Activated CD8-positive, alpha-beta T cell treated with anti-CD3 and anti-CD28 coated beads for 36 hours (primary cell): ENCODE results near the gene ACTL10. TPM values are rescaled to one million over a fixed set of nuclear protein-coding genes. Genes with fewer than 3 reads are reported as not detected.

Experiments
- ATAC-seq: fragments of 200-7000 bp; cut with Tn5 transposase; one replicate; pipeline ENCODE4 v1.10.0; 2021; ENCODE audit warnings: mild to moderate bottlenecking, moderate library complexity
- CTCF ChIA-PET: fragments of 350-600 bp; sonication (Branson Sonifier 250); formaldehyde crosslinking; loops from one replicate; lab custom pipeline; 2021; ENCODE audit warnings: antibody characterized with exemption; lab: Charles Lee
- POLR2A ChIA-PET: fragments of 350-600 bp; sonication (Branson Sonifier 250); formaldehyde crosslinking; loops from one replicate; lab custom pipeline; 2021; ENCODE audit warnings: antibody characterized with exemption; lab: Charles Lee
- DNase-seq: peaks from one replicate; pipeline ENCODE4 v3.0.0-alpha.2; 2020
- H3K27ac Mint-ChIP-seq: one replicate; pipeline ENCODE4 v1.8.0; 2021; ENCODE audit warnings: mild to moderate bottlenecking, mixed read lengths
- H3K27me3 Mint-ChIP-seq: one replicate; pipeline ENCODE4 v1.8.0; 2021; ENCODE audit warnings: mixed read lengths
- H3K36me3 Mint-ChIP-seq: one replicate; pipeline ENCODE4 v1.8.0; 2021; ENCODE audit warnings: low read depth, mixed read lengths
- H3K4me1 Mint-ChIP-seq: one replicate; pipeline ENCODE4 v1.8.0; 2021; ENCODE audit warnings: low read depth, mixed read lengths
- H3K4me3 Mint-ChIP-seq: one replicate; pipeline ENCODE4 v1.8.0; 2021; ENCODE audit warnings: mild to moderate bottlenecking, moderate library complexity, mixed read lengths
- H3K9me3 Mint-ChIP-seq: one replicate; pipeline ENCODE4 v1.8.0; 2021; ENCODE audit warnings: mixed read lengths
- CTCF ChIP-seq: fragments of 200-600 bp; IDR thresholded peaks from one replicate; pipeline ENCODE4 v1.8.0; 2022; ENCODE audit warnings: antibody characterized with exemption, mild to moderate bottlenecking
- intact Hi-C: fragments of 100-400 bp; cut with micrococcal nuclease; formaldehyde crosslinking; loops from one replicate; pipeline ENCODE4 v1.10.0; 2022
- total RNA-seq, 2 experiments: library from RNA; stranded (reverse); gene quantifications; one replicate each; pipeline ENCODE4 v1.2.3, GENCODE V29; 2021

ACTL10 gene
- total RNA-seq, 2 experiments from 2014 or later: 2.4 TPM

- CTCF ChIA-PET: no interaction called here
- Mint-ChIP-seq H3K4me3 (no peak overlapping the region), H3K27me3 (no peaks in the 10 kb centered on the region), H3K9me3 (no peaks in the 10 kb centered on the region), H3K36me3 (peaks cover 13% of the 10 kb centered on the region), H3K27ac (no peak overlapping the region), H3K4me1 (peaks cover 16% of the 10 kb centered on the region)
- DNase-seq: no peak
- ATAC-seq: no peak
- POLR2A ChIA-PET: no interaction called here
- no peak for TF ChIP-seq CTCF
- intact Hi-C loops: no loop called here
These were observed 40.9 kb downstream of the ACTL10 start for GRCh38 chr20:33707668-33708067.

GRCh38 chr20:33709398-33709797 lies 42.7 kb downstream of the ACTL10 start:
- ChIA-PET CTCF (interaction anchor here (0.7 kb wide), 1 partner anchor 23 kb away, joined by 3 read pairs; no protein-coding TSS in a partner anchor), POLR2A (no interaction called here)
- H3K4me1 Mint-ChIP-seq: peaks cover 16% of the 10 kb centered on the region
- no peak overlapping the region for H3K27ac Mint-ChIP-seq
- H3K9me3 Mint-ChIP-seq: no peaks in the 10 kb centered on the region
- H3K36me3 Mint-ChIP-seq: peaks cover 13% of the 10 kb centered on the region
- TF ChIP-seq CTCF: no peak
- intact Hi-C loops: no loop called here
- H3K27me3 Mint-ChIP-seq: no peaks in the 10 kb centered on the region
- ATAC-seq (peak; percentile 62), DNase-seq (peak; percentile 19)
- H3K4me3 Mint-ChIP-seq: no peak overlapping the region

- Mint-ChIP-seq H3K36me3 (peaks cover 13% of the 10 kb centered on the region), H3K4me1 (peaks cover 16% of the 10 kb centered on the region), H3K27ac (no peak overlapping the region)
These were observed 43.3 kb downstream of the ACTL10 start for GRCh38 chr20:33709905-33710541.

GRCh38 chr20:33710681-33711445 lies 44.1 kb downstream of the ACTL10 start:
- H3K27ac Mint-ChIP-seq: no peak overlapping the region
- ATAC-seq: no peak
- CTCF ChIA-PET: interaction anchor here (0.9 kb wide), 1 partner anchor 152 kb away, joined by 3 read pairs; no protein-coding TSS in a partner anchor
- intact Hi-C loops: no loop called here
- TF ChIP-seq CTCF: no peak
- H3K4me3 Mint-ChIP-seq: no peak overlapping the region
- POLR2A ChIA-PET: no interaction called here
- H3K36me3 Mint-ChIP-seq: peaks cover 13% of the 10 kb centered on the region
- no peaks in the 10 kb centered on the region for H3K27me3 Mint-ChIP-seq
- no peaks in the 10 kb centered on the region for H3K9me3 Mint-ChIP-seq
- peaks cover 16% of the 10 kb centered on the region for H3K4me1 Mint-ChIP-seq
- no peak for DNase-seq

More at GRCh38 chr20:33709905-33710541, 43.3 kb downstream of the ACTL10 start:
- no peaks in the 10 kb centered on the region for H3K27me3 Mint-ChIP-seq
- intact Hi-C loops: no loop called here
- ChIA-PET POLR2A (no interaction called here), CTCF (interaction anchor here (0.9 kb wide), 1 partner anchor 151 kb away, joined by 3 read pairs; no protein-coding TSS in a partner anchor)
- no peaks in the 10 kb centered on the region for H3K9me3 Mint-ChIP-seq
- no peak for DNase-seq
- ATAC-seq: peak; percentile 30
- no peak overlapping the region for H3K4me3 Mint-ChIP-seq
- TF ChIP-seq CTCF: no peak

- no peak overlapping the region for H3K27ac Mint-ChIP-seq
- no peaks in the 10 kb centered on the region for H3K9me3 Mint-ChIP-seq
- CTCF ChIA-PET: no interaction called here
- POLR2A ChIA-PET: no interaction called here
- DNase-seq: no peak
- no peak overlapping the region for H3K4me3 Mint-ChIP-seq
- ATAC-seq: no peak
- intact Hi-C loops: no loop called here
- H3K36me3 Mint-ChIP-seq: peaks cover 13% of the 10 kb centered on the region
- peaks cover 16% of the 10 kb centered on the region for H3K4me1 Mint-ChIP-seq
- no peak for TF ChIP-seq CTCF
- H3K27me3 Mint-ChIP-seq: no peaks in the 10 kb centered on the region
These were observed 44.6 kb downstream of the ACTL10 start for GRCh38 chr20:33711446-33711738.
